Activated CD8-positive, alpha-beta T cell treated with anti-CD3 and anti-CD28 coated beads for 36 hours (primary cell): ENCODE results near the gene NISCH. TPM values are rescaled to one million over a fixed set of nuclear protein-coding genes. Genes with fewer than 3 reads are reported as not detected.

Source experiments
- ATAC-seq: fragments of 200-7000 bp; cut with Tn5 transposase; one replicate; pipeline ENCODE4 v1.10.0; 2021; ENCODE audit warnings: mild to moderate bottlenecking, moderate library complexity
- CTCF ChIA-PET: fragments of 350-600 bp; sonication (Branson Sonifier 250); formaldehyde crosslinking; loops from one replicate; lab custom pipeline; 2021; ENCODE audit warnings: antibody characterized with exemption; lab: Charles Lee
- POLR2A ChIA-PET: fragments of 350-600 bp; sonication (Branson Sonifier 250); formaldehyde crosslinking; loops from one replicate; lab custom pipeline; 2021; ENCODE audit warnings: antibody characterized with exemption; lab: Charles Lee
- DNase-seq: peaks from one replicate; pipeline ENCODE4 v3.0.0-alpha.2; 2020
- H3K27ac Mint-ChIP-seq: one replicate; pipeline ENCODE4 v1.8.0; 2021; ENCODE audit warnings: mild to moderate bottlenecking, mixed read lengths
- H3K27me3 Mint-ChIP-seq: one replicate; pipeline ENCODE4 v1.8.0; 2021; ENCODE audit warnings: mixed read lengths
- H3K36me3 Mint-ChIP-seq: one replicate; pipeline ENCODE4 v1.8.0; 2021; ENCODE audit warnings: low read depth, mixed read lengths
- H3K4me1 Mint-ChIP-seq: one replicate; pipeline ENCODE4 v1.8.0; 2021; ENCODE audit warnings: low read depth, mixed read lengths
- H3K4me3 Mint-ChIP-seq: one replicate; pipeline ENCODE4 v1.8.0; 2021; ENCODE audit warnings: mild to moderate bottlenecking, moderate library complexity, mixed read lengths
- H3K9me3 Mint-ChIP-seq: one replicate; pipeline ENCODE4 v1.8.0; 2021; ENCODE audit warnings: mixed read lengths
- intact Hi-C: fragments of 100-400 bp; cut with micrococcal nuclease; formaldehyde crosslinking; loops from one replicate; pipeline ENCODE4 v1.10.0; 2022
- total RNA-seq, 2 experiments: library from RNA; stranded (reverse); gene quantifications; one replicate each; pipeline ENCODE4 v1.2.3, GENCODE V29; 2021
- TF ChIP-seq, protein P1 (sequence below): fragments of 200-600 bp; IDR thresholded peaks from one replicate; pipeline ENCODE4 v1.8.0; 2022; ENCODE audit warnings: antibody characterized with exemption, mild to moderate bottlenecking

Gene NISCH
- total RNA-seq, 2 experiments from 2014 or later: 57.1 to 57.4 TPM

DNA sequence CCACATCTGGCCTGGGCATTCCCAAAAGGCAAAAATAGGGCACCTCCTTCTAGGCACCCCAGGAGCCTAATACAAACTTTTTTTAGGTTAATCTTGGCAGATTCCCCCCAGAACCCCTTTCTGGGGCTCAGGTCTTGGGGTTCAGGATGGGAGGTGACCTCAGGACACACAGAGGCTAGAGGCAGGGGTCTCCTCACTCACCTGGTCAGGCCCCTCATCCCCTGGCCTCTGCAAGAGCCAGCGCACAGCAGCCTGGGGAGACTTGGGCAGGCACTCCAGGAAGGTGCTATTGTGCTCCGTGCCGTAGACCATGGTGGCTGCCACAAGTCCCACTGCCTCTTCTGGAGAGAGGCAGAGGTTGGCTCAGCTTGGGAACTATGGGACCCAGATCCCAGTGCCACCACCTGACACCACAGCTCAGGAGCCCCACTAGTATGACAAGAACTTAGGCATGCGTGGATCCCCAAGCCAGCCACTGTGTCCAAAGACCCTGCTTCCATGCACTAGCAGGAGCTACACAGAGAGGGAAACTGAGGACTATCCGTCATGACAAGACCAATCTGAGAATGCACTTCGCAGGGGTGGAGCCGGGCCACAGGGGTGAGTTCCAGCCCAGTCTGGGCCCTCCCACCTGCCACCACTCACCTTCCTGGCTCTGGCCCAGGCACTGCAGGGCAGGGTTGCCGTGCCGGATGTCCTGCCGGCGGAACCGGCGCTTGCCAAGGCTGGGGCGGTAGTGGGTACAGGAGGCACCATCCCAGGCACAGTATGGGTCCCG is 17.9 kb upstream of the NISCH start:
- POLR2A ChIA-PET: no interaction called here
- DNase-seq (no peak), ATAC-seq (no peak)
- Mint-ChIP-seq H3K36me3 (no peaks in the 10 kb centered on the region), H3K4me1 (no peaks in the 10 kb centered on the region), H3K4me3 (no peak overlapping the region), H3K9me3 (no peaks in the 10 kb centered on the region), H3K27me3 (no peaks in the 10 kb centered on the region), H3K27ac (no peak overlapping the region)
- CTCF ChIA-PET: no interaction called here
- TF ChIP-seq, protein P1, sequence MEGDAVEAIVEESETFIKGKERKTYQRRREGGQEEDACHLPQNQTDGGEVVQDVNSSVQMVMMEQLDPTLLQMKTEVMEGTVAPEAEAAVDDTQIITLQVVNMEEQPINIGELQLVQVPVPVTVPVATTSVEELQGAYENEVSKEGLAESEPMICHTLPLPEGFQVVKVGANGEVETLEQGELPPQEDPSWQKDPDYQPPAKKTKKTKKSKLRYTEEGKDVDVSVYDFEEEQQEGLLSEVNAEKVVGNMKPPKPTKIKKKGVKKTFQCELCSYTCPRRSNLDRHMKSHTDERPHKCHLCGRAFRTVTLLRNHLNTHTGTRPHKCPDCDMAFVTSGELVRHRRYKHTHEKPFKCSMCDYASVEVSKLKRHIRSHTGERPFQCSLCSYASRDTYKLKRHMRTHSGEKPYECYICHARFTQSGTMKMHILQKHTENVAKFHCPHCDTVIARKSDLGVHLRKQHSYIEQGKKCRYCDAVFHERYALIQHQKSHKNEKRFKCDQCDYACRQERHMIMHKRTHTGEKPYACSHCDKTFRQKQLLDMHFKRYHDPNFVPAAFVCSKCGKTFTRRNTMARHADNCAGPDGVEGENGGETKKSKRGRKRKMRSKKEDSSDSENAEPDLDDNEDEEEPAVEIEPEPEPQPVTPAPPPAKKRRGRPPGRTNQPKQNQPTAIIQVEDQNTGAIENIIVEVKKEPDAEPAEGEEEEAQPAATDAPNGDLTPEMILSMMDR: no peak
- intact Hi-C loops: no loop called here

DNA sequence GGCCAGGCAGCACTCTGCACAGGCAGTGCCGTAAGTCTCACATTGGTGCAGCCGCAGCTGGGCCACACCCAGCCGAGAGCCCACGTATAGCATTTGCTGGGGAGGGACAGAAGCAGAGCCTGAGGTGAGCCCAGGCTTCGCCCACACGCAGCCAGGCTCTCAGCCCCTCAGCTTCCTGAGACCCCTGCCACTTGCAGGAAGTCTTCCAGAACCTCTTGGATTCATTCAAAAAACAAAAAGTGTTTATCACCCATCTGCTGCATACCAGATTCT is 17.4 kb upstream of the NISCH start:
- Mint-ChIP-seq H3K36me3 (no peaks in the 10 kb centered on the region), H3K4me3 (no peak overlapping the region), H3K9me3 (no peaks in the 10 kb centered on the region), H3K27me3 (no peaks in the 10 kb centered on the region), H3K27ac (no peak overlapping the region), H3K4me1 (no peaks in the 10 kb centered on the region)
- TF ChIP-seq, protein P1: no peak
- DNase-seq (no peak), ATAC-seq (no peak)
- intact Hi-C loops: no loop called here
- POLR2A ChIA-PET: interaction anchor here (1.3 kb wide), 1 partner anchor 19 kb away, joined by 3 read pairs; no protein-coding TSS in a partner anchor
- CTCF ChIA-PET: interaction anchor here (1.5 kb wide), 1 partner anchor 10 kb away, joined by 7 read pairs; no protein-coding TSS in a partner anchor

DNA sequence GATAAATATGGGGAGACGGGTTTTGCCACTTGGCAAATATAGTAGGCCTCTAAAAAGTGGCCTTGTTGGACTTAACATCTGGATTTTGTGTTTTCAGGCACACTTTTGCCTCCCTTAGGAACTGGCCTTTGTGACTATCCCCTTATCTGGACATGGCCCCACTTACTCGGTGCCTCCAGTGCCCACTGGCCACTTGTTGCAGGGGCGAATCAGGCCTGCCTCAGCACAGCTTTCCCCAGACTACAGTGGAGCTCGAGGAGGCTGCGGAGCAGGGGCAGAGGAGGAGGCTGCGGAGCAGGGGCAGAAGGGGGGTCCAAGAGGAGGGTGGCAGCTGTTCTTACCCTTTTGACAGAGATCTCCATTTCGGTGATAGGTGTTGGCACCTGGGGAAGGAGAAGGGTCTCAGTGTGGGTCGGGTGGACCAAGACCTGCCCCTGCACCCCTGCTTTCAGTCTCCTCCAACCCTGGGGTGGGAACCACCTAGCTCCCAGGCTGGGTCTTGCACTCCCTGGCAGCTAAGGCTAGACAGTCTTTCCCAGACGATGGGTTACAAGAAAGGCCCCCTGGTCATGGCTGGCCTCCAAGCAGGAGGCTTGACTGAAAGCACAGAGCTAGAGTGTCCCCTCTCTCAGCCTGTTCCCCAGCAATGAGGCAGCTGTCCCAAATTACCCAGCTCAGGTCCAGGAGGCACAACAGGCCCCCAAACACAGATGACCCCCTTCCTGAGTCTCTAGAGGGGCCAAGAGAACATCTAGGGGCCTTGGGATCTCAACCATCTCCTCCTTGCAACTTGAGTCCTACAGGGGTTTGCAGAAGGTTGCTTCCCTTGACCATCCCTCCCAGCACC is 16.6 kb upstream of the NISCH start:
- ATAC-seq: no peak
- CTCF ChIA-PET: interaction anchor here (1.5 kb wide), 1 partner anchor 11 kb away, joined by 7 read pairs; no protein-coding TSS in a partner anchor

DNA sequence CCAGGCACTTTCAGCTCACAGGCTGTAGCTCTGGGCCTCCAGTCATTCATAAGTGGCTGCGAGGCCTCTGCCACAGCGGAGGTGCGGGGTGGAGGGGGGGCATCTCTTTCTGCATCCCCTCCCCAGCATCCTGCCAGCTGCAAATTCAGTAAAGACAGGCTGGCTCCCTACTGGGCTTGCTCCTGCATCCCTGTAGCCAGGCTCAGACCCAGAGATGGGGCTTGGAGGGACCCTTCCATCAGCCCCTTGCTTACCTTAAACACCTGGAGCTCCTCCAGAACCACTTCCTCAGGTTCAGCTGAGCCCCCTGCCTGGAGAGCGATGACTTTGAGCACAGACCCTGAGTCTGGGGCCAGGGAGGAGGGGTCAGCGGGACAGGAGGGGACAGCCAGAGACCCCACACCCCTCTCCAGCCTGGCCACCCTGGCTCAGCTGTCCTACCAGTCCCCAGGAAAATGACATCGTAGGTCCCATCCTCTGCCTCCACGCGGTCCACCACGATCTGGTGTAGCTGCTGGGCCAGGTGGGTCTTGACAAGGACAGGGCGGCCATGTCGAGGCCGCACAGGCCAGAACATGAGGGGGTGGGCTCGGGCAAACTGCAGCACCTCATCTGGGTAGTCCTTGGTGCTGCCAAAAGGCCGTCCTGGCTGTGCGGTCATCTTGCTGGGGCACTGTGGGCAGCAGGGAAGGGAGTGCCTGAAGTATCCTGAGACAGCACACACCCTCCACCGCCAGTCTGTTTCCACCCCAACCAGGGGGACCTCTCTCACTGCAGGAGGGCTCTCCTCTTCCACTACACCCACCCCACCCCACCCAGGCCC is 15.8 kb upstream of the NISCH start:
- ChIA-PET CTCF (interaction anchor here (1.5 kb wide), 1 partner anchor 11 kb away, joined by 7 read pairs; no protein-coding TSS in a partner anchor), POLR2A (interaction anchor here (0.6 to 1.4 kb wide), 3 partner anchors 9 to 21 kb away, joined by 3 read pairs; no protein-coding TSS in a partner anchor)
- ATAC-seq (no peak), DNase-seq (no peak)
- intact Hi-C loops: no loop called here
- Mint-ChIP-seq H3K4me1 (no peaks in the 10 kb centered on the region), H3K36me3 (no peaks in the 10 kb centered on the region), H3K27ac (no peak overlapping the region), H3K27me3 (no peaks in the 10 kb centered on the region), H3K4me3 (no peak overlapping the region), H3K9me3 (no peaks in the 10 kb centered on the region)
- TF ChIP-seq, protein P1: no peak

More for the DNA sequence above, 16.6 kb upstream of the NISCH start:
- H3K4me3 Mint-ChIP-seq: no peak overlapping the region
- no peak overlapping the region for H3K27ac Mint-ChIP-seq
- DNase-seq: no peak
- POLR2A ChIA-PET: interaction anchor here (0.6 to 1.4 kb wide), 3 partner anchors 10 to 22 kb away, joined by 3 read pairs; no protein-coding TSS in a partner anchor
- TF ChIP-seq, protein P1: no peak
- H3K4me1 Mint-ChIP-seq: no peaks in the 10 kb centered on the region
- no peaks in the 10 kb centered on the region for H3K27me3 Mint-ChIP-seq
- H3K9me3 Mint-ChIP-seq: no peaks in the 10 kb centered on the region
- H3K36me3 Mint-ChIP-seq: no peaks in the 10 kb centered on the region
- intact Hi-C loops: no loop called here
